GM21528 (cell line): ENCODE data around the gene APOBEC4.
"Not testable (repeated sequence)": the region's sequence is repeated elsewhere in the genome, so short reads cannot be mapped to it uniquely, and the experiment has no call there.

Experiments
- ATAC-seq: cut with Tn5 transposase; IDR thresholded peaks from one replicate; pipeline ENCODE4 v1.9.1; 2021; ENCODE audit warnings: mild to moderate bottlenecking, moderate library complexity; ENCODE audit not compliant: unreplicated experiment, low FRiP score

APOBEC4 gene

DNA sequence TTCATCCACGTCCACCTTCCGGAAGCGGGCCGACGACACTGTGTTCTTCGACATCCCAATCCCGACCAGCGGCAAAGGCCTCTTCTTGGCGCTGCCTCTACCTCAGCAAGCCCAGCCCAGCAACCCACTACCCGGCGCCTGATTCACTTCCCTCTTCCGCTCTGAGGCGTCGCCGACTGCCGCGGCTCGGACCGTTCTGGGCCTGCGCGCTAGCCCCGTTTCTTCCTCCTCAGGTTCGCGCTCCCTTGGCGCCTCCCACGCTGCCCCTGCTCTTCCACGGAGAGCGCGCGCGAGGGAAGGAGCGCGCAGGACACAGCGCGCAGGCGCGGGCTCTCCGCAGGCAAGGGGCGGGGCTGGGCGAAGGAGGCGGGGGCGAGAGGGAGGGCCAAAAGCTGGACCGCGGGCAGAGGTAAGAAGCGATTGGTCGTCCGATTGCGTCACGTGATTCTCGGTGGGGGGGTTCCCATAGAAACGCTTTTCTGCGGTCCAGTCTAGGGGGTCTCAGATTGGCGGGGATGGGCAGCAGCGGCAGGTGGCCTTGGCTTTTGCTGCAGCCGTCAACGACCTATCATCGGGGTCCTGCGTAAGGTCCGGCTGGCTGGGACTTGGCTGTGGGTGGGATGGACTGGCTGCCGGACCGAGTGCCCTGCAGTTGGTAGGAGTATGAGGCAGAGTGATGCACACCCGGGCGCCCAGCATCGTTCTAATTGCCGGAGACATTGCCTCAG, 17.3 kb downstream of the APOBEC4 start, which contains the start of gene ARPC5:
Gene ARPC5, minus strand, starts transcription at position 178 of the 728 bp plus-strand sequence. Its CDS starts 124 bp downstream, at position 54.
- ATAC-seq: peak; percentile 91

DNA sequence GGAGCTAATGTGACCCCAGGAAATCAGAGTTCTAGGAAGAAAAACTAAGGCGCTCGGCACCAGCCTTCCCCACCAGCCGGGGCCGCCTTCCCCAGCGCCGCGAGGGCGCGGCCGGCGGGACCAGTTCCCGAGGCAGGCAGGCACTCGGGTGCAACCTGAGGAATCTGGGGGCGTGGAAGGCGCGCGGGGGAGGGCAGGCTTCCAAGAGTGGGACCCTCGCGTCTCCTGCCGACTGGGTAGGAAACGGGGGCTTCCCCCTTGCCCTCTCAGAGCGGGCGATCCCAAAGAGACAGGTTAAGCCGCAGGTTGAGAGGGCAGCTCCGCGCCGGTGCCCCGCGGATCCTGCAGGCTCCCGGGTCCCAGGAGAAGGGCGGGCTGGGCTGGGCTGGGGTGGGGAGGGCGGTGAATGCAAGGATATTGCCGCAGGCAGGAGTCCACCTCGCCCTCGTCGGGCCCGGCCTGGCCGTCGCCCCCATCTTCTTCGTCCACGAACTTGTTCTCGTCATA, 18.0 kb downstream of the APOBEC4 start:
- ATAC-seq: peak; percentile 3

DNA sequence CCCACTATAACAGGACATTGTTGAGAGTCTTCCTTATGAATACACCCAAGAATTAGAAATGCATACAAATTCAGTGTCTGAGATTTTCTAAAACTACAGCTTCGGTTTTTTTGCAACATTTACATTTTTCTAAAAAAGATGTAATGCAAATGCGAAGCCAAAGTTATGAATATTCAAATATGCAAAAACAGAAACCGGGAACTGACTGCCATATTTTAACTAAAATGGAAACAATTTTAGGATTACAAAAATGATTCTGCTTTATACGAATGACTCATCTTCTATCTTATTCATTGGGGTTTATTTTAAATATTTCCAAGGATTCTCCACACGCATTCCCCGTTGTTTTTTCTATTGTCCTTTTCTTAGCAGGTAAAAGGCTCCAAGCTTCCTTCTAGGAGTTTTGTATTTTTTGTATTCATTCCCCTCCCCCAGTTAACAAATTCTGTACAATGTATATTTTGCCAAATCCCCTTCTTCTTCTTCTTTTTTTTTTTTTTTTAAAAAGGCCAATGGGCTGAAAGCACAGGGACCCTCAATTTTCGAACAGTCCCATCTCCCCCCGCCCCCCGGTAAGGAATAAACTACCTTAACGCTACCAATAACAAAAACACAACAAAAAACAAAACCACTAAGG, 18.6 kb downstream of the APOBEC4 start:
- no peak for ATAC-seq

DNA sequence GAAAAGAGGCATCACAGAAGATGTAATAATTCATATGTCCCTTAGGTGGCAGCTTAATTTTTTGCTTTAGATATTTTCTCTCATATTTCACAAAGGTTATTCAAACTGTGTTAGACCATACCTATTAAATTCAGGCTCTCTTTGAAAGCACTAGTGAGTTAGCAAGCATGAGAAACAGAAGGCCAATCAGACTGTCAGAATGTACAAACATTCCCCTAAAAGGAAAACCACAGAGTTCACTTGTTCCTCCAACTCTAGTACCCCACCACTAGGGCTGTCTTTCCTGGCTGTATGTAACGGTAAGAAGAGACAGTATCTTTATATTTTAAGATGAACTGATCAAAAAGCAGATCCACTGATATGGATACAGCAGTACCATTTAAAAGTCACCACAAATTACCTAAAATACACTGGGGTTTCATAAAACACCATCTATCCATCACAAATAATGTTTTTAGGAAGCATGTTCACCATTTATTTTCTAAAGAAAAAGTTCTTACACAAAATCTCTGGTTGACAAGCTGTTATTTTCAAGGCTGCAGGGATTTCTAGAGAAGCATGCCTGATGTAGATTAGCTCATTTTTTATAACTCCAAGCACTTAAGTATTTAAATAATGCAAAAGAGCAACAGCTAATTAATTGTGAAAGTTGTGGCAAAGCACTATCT, 19.3 kb downstream of the APOBEC4 start:
- peak; percentile 27 for ATAC-seq

DNA sequence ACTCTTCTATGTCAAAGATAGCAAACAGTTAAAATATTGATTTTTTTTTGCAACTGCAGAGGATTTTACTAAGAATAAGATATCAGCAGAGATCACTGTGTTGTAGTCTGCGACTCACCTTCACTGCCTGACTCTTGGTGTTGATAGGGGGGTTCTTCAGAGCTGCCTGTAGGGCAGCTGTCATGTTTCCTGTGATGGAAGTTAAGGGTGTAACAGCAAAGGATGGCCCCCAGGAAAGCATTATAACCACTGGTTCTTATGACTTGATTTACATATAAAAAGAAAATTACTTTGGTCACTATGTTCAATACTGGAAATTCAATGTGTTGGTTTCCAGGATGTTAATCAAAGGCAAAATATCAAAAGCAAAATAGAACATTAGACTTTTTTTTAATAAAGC, 20.2 kb downstream of the APOBEC4 start:
- no peak for ATAC-seq

DNA sequence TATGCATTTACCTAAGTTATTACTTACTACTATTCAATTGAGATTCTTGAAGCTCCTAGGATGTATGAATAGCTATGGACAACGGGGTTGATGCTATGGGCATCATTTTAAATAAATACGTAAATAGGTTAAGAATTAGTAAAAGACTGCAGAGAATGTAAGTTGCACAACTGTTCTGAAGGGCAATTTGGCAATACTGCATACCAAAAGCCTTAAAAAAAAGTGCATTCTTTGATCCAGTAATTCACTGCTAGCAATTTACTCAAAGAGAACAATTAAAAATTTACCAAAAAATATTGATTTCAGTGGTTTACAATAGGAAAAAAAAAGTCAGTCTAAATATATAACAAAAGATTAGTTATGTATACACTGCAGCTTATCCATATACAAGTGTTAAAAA, 21.0 kb downstream of the APOBEC4 start:
- no peak for ATAC-seq

DNA sequence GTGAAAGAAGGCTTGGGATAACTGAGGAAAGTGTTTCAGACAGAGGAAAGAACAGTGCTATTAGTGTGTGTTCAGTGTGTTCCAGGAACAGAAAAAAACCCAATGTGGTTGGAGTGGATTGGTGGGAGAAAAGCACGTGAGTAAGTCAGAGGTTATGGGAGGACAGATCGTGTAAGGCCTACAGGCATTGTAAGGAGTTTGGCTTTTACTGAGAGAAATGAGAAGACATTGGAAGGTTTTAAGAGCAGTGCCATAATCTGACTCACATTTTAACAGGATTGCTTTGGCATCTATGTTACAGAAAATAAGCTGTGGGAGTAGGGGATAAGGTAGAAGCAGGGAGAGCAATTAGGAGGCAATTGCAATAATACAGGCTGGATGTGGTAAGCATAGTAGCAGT, 22.4 kb downstream of the APOBEC4 start:
- ATAC-seq: no peak

DNA sequence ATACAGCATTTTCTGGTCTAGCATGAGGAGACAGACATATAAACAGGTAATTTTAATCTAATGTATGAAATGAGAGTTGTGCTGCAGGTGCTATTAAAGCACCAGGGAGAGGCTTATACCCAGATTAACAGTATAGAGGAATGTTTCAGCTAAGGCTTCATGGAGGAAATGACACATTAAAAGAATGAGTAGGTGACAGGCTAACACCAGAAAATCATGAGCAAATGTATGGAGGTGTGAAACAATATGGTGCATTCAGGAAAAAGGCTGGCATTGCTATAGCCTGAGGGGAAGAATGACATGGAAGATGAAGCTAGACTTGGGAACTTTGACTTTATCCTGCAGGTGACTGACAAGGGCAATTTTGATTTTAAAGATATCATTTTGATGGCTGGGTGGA, 24.6 kb downstream of the APOBEC4 start:
- ATAC-seq: no peak

DNA sequence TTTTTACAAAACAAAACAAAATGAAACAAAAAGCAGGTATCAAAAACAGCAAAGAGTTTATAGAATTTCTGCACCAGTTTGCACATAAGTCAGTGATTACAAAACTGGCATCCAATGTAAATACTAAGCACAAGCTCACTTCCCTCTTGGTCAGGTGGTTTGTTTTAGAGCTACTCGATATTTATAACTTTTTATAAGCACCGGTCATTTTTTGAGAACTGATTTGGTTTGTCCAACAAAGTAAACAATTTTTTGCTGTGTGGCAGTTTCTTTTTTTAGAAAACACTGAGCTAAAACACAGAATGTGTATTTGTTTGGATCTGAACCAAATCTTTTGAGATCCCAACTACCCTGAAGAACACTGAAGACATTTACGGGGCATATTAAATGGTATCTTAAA, 26.9 kb downstream of the APOBEC4 start:
- not testable (repeated sequence) for ATAC-seq

DNA sequence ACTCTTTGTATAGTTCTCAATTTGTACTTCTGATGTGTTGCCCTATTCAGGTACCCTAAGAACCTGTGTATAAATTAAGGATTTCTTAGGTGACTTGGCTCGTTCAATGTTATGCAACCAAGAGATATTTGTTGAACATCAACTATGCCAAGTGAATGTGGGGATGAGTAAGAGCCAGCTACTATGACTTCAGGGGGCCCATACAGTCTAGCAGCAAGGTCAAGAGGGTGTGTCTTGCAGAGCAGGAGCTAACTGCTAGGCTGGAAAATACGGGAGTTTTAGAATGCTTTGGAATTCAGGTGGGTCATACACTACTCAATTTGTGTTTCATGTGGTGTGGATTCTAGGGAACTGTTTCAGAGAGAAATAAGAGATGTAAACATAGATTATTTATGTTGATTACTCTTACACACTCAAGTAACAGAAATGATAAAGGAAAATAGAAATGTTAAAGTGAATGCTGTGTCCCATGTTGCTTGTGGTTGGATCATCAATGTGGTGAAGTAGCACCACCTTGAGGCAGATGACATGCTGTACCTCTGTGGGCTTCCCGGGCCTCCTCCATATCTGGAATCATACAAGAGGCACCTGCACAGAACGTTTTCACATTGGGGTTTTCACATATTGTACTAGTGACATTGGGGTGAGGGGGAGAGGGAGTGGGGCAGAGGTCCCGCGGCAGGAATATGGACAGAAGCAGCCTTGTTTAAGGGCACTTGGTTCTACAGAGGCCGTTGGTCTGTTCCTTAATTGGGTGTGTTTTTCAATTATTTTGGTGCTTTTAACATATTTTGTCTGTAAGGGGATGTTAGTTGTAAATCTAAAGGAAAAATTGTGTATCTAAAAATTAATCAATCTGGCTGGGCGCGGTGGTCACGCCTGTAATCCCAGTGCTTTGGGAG, 30.0 kb downstream of the APOBEC4 start:
- no peak for ATAC-seq

DNA sequence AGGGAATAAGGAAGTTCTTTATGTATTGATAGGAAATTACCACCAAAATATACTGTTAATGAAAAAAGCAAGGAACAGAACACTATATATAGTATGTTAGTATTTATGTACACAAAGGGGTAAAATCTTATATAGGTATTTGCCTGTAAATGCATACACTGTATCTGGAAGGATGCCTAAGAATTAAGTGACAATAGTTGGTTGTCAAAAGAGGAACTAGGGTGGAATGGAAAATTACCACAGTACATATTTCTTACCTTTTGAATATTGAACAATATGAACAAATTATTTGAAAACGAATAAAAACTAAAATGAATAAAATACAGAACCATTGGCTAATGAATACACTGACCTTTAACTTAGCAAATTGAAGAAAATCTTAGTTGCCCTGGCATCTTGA, 31.1 kb downstream of the APOBEC4 start:
- ATAC-seq: no peak

DNA sequence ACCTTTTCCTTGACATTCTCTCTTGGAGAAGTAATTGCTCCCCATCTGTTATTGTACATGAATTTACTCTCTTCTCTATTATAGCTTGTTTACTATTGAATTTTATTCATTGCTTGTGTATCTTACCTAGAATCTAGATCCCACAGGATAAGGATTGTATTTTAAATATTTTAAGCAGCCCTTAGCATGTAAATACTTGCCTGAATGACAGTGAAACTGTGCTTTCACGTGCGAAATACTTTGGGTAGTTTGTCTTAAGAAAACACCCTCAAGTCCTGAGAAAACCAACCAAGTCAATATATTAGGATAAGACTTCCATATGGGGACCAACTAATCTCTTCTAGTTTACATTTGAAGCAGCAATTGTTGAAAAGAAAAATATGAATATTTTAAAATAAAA, 32.8 kb downstream of the APOBEC4 start:
- no peak for ATAC-seq

DNA sequence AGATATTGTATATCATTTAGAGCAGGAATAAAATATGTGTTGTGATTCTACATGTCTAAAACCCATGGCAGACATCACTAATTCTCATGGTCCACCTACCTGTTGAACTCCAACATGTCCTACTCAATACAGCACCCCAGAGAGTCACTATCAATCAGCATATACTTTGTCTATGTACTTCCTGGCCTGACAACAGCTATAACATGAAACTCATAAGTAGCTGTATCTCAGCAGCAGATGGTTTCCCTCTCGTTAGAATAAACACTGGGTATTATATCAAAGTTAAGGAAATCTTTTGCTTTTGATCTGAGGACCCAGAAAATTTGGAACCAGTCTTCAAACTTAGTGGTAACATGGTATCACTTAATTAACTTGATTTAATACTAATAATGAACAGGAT, 33.3 kb downstream of the APOBEC4 start:
- no peak for ATAC-seq

DNA sequence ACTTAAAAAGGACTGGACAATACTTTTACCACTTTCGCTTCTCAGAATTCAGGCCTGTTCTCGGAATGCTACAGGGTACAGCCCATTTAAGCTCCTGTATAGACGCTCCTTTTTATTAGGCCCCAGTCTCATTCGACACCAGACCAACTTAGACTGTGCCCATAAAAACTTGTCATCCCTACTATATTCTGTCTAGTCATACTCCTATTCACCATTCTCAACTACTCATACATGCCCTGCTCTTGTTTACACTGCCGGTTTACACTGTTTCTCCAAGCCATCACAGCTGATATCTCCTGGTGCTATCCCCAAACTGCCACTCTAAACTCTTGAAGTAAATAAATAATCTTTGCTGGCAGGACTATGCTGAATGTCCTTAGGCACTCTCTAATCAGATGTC, 34.9 kb downstream of the APOBEC4 start:
- ATAC-seq: not testable (repeated sequence)

DNA sequence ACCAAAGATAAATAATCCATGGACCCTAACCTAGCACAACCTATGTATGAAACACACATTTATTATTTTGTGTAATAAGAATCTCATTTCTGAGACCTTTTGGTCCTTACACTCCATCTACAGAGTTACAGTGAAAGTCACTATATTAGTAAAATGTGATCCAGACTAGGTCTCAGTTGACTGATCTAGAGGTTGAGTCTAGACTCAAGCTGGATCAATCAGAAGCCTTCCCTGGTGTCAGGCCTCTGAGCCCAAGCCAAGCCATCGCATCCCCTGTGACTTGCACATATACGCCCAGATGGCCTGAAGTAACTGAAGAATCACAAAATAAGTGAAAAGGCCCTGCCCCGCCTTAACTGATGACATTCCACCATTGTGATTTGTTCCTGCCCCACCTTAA, 40.1 kb downstream of the APOBEC4 start:
- ATAC-seq: not testable (repeated sequence)

DNA sequence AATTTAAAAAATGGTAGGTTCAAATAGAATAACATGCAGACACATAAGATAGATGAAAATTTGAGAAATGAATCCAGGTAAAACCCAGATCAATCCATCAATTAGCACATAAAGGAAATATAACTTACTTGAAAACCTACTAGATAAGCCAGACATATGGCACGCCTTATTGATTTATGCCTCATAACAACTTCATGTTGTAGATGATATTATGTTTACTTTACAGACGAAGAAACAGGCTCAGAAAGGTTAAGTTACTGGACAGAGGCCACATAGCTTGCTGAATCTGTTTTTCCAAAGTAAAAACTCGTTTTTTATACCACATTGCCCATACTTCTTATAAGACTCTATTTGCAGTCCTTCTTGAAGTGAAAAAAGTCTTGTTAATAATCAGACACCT, 40.7 kb downstream of the APOBEC4 start:
- ATAC-seq: no peak

DNA sequence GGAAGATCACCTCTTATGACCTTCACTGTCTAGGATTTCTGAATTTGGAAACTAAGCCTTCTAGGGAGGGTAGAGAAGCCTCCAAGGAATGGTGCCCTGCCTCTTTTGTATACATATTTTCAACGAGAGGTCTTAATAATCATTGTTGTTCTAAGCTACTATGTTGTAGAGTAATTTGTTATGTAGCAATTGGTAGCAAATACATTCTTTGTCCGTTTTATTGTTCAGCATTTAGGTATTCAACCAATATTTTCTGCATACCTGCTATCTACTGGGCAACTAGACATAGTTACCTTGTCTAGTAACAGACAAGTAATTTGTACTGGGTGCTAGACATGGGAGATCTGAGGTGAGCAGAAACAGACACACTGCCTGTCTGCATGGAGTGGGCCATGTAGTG, 42.1 kb downstream of the APOBEC4 start:
- ATAC-seq: no peak

DNA sequence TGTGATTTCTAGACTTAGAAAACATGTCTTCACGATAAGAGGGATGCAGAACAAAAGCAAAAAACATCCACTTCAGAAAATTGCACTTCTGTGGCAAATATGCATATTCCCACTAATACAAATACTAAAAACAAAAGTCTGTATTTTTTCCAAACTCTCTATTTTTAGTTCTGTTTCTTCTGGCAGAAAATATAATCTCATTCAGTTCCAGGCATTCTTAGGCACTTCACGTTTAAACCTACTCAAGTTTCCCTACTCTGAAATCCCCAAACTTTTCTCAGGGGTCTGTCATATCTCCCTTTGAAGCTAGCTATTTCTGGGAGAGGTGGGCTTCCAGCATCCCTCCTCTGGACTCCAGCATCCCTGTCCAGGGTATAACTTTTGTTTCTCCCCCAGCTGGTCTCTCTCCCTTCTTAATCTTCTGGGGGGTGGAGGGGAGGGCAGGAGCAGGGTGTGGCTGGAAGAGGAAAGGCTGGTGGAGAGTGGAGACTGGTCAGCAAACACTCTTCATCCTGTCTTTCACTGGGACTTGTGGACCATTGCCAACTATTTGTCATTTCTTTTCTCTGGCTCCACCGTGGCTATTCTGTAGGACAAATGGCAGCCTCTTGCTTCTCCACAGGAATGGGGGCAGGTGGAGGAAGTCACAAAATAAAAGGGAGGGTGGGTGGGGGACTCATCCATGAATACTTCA, 43.2 kb downstream of the APOBEC4 start:
- no peak for ATAC-seq

DNA sequence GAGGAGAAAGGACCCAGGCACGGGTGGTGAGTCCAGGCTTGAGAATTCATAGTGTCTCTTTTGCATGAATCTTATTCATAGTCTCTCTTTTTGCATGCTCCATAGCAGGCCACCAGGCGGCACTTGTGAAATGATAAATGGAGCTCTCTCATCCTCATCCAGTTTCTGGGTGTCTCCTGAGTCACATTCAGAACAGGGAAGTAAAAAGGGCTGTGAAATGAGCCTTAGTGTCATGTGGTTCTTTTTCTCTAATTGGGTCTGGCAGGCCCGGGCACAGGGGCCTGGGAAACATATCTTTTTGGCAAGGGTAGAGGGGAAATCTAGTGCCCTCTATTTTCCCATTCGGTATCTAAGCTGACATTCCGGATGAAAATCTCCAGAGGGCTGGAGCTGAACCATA, 43.8 kb downstream of the APOBEC4 start:
- ATAC-seq: peak; percentile 35
